CD4-positive, alpha-beta T cell treated with Interleukin-15 for 4 hours (primary cell): ENCODE results near the gene NAALADL2.

Experiments
- DNase-seq: peaks from one replicate; pipeline ENCODE4 v3.0.0-alpha.2; 2020; ENCODE audit warnings: low spot score

Gene NAALADL2

GRCh38 chr3:174859114-174859735 is at the start of gene NAALADL2:
NAALADL2 (plus strand) TSS chr3:174859334.
- DNase-seq, result no peak

- DNase-seq, result no peak
Measured at GRCh38 chr3:174810254-174810653, 48.9 kb upstream of the NAALADL2 start.

GRCh38 chr3:174812172-174812862 is 46.8 kb upstream of the NAALADL2 start:
- no peak for DNase-seq

GRCh38 chr3:174815750-174816149 is 43.4 kb upstream of the NAALADL2 start:
- DNase-seq, result no peak

GRCh38 chr3:174820885-174821284 is 38.2 kb upstream of the NAALADL2 start:
- no peak for DNase-seq

GRCh38 chr3:174821477-174821876 is 37.7 kb upstream of the NAALADL2 start:
- DNase-seq, result no peak

- no peak for DNase-seq
Measured at GRCh38 chr3:174822320-174822719, 36.8 kb upstream of the NAALADL2 start.

- DNase-seq, result no peak
Measured at GRCh38 chr3:174826069-174826468, 33.1 kb upstream of the NAALADL2 start.

- DNase-seq, result no peak
Measured at GRCh38 chr3:174844746-174845145, 14.4 kb upstream of the NAALADL2 start.

GRCh38 chr3:174846055-174846454 is 13.1 kb upstream of the NAALADL2 start:
- no peak for DNase-seq

GRCh38 chr3:174854987-174855386 is 4.1 kb upstream of the NAALADL2 start:
- DNase-seq, result no peak

- DNase-seq, result no peak
Measured at GRCh38 chr3:174857301-174857700, 1.8 kb upstream of the NAALADL2 start.

- no peak for DNase-seq
Measured at GRCh38 chr3:174858353-174858752, 781 bp upstream of the NAALADL2 start.

GRCh38 chr3:174859756-174860155 is 622 bp downstream of the NAALADL2 start:
- DNase-seq, result no peak

GRCh38 chr3:174862101-174862500 is 3.0 kb downstream of the NAALADL2 start:
- no peak for DNase-seq

GRCh38 chr3:174862666-174863065 is 3.5 kb downstream of the NAALADL2 start:
- no peak for DNase-seq

GRCh38 chr3:174863488-174863887 is 4.4 kb downstream of the NAALADL2 start:
- DNase-seq, result no peak

- DNase-seq, result no peak
Measured at GRCh38 chr3:174869448-174869847, 10.3 kb downstream of the NAALADL2 start.

- no peak for DNase-seq
Measured at GRCh38 chr3:174873832-174874657, 14.9 kb downstream of the NAALADL2 start.

GRCh38 chr3:174882789-174883188 is 23.7 kb downstream of the NAALADL2 start:
- no peak for DNase-seq

GRCh38 chr3:174883881-174884675 is 24.9 kb downstream of the NAALADL2 start:
- no peak for DNase-seq
